ENCODE measurements around the gene SIAH3.
"Not testable (repeated sequence)": the region's sequence is repeated elsewhere in the genome, so short reads cannot be mapped to it uniquely, and the experiment has no call there.

Gene SIAH3, protein sequence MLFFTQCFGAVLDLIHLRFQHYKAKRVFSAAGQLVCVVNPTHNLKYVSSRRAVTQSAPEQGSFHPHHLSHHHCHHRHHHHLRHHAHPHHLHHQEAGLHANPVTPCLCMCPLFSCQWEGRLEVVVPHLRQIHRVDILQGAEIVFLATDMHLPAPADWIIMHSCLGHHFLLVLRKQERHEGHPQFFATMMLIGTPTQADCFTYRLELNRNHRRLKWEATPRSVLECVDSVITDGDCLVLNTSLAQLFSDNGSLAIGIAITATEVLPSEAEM

DNA sequence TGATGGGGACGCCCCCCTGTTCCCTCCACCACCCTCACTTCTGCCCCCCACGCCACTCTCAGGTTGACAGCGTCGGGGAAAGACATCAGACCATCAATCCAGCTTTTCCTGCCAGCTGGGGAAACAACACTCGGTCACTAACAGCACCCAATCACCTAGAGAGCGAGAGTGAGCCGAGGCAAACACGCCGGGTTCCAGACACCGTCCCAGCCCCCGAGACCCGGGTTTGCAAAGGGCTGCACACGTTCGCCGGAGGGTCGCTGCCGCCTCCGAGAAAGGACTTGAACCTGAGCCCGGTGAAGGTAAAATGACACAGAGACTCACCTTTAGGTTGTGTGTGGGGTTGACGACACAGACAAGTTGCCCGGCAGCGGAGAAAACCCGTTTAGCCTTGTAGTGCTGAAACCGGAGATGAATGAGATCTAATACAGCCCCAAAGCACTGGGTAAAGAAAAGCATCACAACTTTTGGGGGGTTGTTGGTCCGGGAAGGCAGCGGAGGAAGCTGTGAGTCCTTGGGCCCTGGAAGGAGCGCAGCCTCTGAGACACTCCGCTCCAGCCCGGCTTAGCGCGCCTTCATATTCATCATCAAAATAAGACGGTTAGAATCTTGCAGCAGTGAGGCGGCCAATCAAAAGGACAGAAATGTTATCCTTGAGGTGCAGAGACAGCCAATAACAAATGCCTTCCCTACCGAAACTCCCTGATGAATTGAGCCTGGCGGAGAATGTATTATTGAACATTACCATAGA, at the start of gene SIAH3:
SIAH3 (minus strand) TSS at position 583 of the 751 bp plus-strand sequence; CDS start at position 459, 124 bp downstream.
- DNase-seq, result no peak

DNA sequence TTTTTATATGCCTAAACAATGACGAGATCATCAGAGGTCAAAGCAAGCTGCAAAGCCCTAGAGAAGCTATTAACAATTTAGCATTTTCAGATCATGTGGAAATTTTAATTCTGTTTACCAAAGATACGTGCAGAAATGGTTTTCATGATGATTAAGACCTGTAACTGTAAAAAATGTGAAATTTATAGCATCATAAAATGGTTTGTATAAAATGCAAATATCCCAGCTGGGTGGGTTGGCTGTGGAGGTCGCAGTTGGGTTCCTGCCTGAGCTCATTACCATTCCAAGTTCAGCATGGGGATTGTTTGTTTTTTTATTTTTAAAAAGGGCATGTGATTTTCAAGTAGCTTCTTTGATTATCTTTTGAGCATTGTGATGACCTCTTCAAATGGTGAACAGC, 47.9 kb upstream of the SIAH3 start:
- no peak for DNase-seq

DNA sequence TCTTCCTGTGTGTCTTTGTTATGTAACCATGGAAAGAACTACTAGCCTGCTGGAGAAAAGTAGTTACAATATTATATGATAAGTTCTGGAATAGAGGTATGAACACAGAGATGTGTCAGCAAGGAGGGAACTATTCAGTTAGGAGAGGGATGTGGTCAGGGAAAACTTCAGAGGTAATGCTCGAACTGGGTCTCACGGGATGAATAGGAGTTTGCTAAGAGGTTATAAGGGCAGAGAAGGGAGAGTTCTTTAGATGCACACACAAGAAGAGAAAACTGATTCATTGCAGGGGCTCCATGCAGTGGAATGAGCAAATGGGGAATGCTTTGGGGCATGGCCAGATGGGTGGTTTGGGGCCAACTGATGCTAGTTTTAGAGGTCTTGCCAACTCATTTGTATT, 46.0 kb upstream of the SIAH3 start:
- DNase-seq, result no peak

DNA sequence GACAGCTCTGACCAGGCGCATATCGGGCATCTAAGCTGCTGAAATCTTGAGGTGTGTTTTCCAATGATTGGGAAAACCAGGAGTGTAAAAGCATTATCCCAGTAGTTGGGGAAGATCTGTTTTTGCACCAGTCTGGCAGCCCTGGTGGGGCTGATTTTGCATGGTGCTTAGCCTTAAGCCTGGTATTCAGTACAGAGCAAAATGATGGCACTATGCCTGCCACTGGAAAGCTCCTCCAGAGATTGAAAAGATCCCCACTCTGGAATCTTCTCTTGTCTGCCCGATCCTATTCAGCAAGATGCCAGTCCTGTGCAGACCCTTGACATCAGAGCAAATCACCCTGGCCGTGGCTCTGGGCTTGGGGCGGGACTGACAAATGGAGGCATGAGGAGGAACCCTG, 44.7 kb upstream of the SIAH3 start:
- no peak for DNase-seq

DNA sequence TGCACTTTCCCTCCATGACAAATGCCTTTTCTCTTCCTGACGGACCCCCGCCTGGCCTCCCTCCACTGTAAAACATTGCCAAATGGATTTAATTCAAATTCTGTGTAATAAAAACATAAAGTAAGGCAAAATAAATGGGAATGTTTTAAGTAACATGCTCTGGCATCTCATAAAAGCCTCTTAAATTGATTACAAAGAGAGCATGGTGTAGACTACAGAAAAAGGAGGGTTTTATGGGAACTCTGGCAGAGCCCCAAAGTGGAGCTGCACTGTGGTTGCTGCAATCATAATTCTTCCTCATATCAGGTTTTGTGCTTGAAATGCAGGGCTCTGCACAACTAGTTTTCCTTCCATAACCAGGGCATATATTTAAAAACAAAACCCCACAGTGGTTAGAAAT, 44.3 kb upstream of the SIAH3 start:
- no peak for DNase-seq

DNA sequence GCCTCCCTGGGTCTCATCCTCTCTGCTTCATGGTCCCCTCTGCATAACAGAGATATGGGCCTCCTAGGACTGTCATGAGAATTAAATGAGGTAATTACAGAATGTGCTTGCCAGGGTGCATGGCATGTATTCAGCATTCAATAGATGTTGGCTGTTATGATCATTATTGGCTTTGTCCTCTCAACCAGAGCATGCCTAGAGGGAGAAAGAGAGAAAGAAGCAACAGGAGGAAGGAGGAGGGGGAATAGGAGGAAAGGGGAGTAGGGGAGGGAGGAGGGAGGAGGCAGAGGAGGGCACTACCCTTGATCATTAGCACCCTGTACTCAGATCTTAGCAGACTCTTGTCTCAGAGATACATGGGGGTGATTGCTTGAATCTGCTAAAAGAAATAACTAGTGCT, 41.0 kb upstream of the SIAH3 start:
- no peak for DNase-seq

DNA sequence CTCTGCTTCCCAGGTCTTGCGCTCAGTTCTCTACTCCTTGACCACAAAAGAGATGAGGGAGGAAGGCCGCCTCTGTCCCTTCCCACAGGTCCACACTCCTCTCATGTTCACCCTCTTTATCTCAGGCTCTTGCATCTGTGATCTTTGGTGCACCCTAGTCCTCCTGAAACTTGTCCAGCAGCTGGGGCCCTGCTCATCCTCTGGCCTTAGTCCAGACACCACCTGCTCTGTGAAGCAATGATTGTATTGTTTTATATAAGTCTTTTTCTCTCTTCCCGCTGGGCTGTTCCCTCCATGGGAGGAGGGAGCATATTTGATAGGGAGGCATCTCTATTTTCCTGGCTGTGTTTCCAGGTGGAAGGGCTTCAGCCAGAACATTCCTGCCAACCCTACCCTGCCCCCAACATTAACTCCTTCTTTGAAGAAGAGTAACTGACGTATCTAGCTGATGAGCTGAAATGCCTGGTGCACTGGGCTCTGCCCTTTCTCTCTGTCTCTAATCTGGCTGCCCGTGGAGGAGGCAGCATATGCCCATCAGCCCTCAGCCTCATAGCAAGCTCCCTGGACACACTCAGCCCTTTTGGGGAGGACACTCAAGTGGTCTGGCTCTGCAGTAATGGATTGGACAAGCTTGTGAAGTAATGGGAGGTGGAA, 38.2 kb upstream of the SIAH3 start:
- no peak for DNase-seq

DNA sequence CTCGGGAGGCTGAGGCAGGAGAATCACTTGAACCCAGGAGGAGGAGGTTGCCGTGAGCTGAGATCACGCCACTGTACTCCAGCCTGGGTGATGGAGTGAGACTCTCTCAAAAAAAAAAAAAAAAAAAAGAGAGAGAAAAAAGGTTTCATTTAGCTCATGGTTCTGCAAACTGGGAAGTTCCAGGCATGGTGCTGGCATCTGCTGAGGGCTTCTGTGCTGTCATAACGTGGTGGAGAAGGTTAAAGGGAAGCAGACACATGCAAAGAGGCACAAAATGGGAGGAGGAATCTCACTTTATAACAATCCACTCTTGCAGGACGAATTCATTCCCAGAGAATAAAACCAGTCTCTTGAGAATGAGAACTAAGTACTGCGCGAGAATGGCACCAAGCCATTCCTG, 34.9 kb upstream of the SIAH3 start:
- no peak for DNase-seq

DNA sequence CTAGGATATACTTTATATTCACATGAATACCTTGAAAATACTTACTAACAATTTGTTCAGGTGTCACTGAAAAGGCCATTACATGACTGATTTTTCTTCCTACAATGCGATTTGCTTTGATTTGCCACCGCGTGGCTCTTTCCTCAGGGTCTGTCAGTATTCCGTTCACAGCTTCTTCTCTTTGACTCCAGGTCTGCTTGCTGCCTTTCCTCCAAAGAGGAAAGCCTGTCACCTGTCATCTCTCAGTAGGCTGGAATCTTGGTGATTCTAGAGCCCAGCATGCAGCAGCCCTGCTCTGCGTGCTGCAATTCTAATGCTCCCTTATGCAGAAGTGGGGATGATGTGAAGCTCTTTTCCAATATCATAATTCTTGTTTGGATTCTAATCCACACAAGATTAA, 33.6 kb upstream of the SIAH3 start:
- DNase-seq, result no peak

DNA sequence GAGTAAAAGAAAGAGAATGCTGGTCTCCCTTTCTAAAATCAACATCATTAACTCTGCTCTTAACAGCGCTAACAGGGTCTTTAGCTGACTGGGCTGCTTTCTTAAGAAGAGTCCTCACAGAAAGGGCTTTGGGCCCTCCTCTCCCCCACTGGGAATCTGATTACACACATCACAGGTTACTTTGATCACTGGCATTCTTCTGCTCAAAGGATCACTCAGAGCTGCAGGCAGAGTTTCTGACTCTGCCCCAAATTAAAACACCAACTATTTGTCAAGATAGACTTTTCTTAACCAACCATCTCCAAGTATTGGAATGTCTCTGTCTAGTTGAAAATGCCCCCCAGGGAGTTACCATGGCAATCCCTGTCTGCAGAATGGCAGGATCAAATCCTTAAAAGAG, 31.1 kb upstream of the SIAH3 start:
- DNase-seq, result no peak

DNA sequence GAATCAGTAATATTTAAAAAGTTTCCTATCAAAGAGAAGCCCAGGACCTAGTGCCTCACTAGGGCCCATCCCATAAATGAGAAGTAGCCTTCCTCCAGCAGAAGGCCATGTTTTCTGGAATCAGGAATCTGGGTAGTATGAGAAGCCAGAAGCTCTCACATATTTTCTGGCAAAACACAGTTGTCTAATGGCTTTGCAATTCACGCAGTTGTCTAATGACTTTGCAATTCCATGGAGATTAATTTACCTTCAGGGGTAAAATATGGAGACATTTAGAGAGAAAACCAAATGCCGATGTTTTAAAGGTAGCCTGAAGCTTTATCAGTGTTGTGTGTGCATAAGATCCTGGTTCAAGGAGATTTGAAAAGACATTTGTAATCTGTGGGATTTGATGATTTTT, 29.8 kb upstream of the SIAH3 start:
- DNase-seq, result no peak

DNA sequence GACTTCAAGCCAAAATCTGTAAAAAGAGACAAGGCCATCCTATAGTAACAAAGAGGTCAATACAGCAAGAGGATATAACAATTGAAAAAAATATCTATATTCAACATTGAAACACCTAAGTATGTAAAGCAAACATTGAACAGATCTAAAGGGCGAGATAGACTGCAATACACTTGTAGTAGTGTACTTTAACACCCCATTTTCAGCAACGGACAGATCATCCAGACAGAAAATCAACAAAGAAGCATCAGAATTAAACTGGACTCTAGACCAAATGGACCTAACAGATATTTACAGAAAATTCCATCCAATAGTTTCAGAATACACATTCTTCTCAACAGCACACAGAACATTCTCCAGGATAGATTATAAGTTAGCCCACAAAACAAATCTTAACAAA, 28.7 kb upstream of the SIAH3 start:
- DNase-seq, result no peak

DNA sequence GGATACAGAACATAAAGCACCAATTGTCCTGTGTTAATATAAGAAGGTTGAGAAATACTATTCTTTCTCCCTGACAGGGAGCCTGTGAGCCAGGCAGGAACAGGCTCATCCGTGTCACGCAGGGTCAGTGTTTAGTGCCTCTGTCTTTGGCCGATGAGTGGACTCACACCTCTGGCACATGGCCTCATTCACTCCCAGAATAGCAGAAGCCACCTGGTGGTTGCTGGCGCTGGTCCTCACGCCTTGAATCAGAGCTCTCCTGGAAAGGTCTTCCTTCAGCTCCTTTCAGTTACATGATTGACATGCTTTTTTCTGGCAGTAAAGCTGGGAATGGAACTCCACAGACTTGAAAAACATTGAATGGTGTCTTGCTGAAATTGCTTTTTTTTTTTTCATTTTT, 28.1 kb upstream of the SIAH3 start:
- no peak for DNase-seq

DNA sequence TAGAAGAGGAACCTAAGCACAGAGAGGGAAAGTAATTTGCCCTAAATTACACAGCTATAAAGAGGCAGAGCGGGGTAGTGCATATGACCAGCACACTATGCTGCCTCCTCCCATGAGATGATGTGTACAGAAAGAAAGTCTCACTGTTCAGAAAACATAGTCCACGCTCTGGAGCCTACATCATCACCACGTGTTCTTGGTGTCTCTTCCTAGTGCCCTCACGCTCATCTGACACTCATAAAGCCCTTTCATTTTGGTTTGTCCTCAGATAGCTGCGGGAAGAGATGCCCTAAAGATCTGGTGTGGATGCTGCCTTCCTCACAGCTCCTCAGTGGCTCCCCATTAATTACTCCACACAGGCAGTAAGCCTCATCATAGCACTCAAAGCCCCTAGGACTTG, 27.4 kb upstream of the SIAH3 start:
- DNase-seq, result no peak

DNA sequence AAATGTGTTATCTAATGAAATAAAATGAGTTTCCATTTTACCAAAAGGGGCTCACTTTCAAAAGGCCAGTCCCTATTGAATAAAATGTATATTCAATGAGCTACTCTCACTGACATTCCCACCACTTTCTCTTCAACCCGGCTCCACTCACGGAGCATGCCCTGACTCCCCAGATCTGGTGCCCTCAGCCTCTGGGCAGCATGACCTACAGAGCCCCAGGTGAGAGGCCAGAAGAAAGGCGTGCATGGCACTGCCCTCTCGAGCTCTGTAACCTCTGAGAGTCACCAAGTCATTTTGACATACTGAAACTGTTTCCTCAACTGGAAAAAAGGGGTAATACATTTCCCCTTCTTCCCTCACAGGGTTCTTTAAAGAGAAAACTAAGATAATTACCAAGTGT, 25.2 kb upstream of the SIAH3 start:
- DNase-seq, result no peak

DNA sequence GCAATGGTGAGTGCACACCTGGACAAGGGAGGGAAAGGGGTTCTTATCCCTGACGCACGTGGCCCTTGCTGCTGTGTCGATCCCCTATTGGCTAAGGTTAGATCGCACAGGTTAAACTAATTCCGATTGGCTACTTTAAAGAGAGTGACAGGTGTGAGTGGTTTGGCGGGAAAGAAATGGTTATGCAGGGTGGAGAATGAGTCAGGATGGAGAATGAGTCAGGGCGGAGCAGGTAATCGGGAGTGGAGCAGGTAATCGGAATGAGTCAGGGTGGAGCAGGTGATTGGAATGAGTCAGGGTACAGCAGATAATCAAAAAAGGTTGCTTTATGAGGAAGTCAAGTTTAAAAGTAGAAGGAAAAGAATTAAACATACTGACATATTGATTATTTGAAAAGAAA, 24.4 kb upstream of the SIAH3 start:
- DNase-seq, result no peak

DNA sequence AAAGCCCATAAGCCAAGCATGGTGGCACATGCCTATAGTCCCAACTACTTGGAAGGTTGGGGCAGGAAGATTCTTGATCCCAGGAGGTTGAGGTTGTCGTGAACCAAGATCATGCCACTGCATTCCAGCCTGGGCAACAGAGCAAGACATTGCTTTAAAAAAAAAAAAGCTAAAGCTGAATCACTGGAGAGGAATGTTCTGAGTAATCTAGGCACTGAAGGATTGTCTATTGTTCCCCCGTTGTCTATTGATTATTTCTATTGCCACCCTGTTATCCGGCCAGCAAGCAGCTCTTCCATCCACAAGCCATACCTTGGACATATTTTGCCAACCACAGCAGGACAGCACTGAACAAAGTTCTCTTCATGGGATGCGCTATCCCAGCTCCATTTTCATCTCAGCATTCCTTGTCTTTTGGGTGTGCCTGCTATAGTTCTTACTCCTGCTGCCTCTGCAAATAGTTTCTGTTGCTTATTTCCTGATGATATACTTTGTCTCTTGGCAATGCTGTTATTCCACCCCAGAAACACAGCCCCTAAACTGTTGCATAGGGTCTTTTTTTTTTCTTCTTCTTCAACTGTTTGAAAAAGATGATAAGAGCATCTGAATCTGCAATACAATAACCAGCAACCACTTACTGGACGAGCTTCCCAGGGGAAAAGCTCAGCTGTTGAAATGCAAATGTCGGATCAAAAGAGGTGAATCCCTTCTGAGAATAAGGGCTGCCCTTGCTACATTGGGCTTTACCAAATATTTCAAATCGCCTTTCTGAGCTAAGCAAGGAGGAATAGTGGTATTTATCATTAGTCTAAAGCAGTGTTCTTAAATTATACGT, 22.2 kb upstream of the SIAH3 start:
- DNase-seq, result no peak

DNA sequence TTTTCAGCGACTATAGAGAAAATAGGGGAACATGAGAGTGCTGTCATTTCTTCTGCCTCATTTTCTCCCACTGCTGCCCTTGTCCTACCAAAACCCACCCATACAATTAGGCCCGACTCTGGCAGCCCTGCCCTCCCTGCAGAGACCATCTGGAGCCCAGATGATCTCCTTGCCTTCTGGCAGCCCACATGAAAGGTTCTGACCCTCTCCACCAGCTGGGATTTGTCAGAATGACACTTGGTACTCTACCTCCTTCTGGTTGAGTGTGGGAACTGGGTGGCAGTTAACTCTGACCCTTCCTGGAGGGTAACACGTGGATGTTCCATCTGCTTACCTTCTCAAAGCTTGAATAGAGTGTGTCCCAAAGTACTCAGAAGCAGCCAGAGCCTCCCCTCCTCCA, 21.0 kb upstream of the SIAH3 start:
- DNase-seq, result no peak

DNA sequence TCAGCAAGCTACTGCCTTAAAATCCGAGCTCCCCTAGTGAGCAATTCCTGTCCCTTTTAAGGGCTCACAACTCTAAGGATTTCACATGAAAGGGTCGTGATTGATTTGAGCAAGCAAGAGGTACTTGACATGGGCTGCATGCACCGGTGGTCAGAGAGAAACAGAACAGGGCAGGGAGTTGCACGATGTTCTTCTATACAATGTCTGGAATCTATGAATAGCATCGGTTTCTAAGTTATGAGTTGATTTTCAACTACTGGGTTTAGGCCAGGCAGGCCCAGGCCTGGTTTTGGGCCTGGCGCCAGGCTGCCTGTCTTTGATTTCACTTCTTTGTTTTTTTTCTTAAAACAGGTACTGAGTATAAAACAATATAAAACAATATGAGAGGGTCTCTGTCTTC, 19.6 kb upstream of the SIAH3 start:
- DNase-seq, result not testable (repeated sequence)

DNA sequence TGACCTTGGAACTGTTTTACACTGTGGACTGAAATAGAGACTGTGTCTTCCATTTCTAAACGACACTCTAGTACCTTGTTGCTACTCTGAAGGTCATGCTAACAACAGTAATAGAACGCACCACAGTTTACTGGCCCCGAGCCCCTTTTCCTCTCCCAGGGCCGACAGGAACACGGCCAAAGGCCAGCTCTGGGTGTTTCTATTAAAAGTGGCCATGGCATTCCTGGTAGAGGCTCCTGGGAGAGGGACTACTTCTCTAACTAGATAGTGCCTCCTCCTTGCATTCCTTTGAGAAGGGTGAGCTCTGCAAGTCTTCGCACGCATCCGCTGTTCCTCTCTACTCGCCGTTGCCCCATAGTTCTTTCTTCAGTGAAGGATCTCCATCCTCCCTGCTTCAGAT, 18.7 kb upstream of the SIAH3 start:
- no peak for DNase-seq

DNA sequence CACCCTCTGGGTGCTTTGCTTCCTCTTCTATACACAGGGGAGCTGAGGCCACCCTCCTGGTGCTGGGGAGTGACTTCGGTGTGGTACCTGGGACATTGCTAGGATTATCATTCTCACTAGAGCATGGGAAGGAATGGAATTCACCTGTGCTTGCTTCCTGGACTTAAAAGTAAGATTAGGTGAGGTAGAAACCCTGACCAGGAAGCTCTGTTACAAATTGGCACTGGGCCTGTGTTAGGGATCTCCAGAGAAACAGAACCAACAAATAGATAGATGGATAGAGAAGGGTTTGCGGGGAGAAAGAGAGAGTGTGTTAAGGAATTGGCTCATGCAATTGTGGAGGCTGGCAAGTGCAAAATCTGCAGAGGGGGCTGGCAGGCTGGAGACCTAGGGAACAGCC, 13.9 kb upstream of the SIAH3 start:
- no peak for DNase-seq

DNA sequence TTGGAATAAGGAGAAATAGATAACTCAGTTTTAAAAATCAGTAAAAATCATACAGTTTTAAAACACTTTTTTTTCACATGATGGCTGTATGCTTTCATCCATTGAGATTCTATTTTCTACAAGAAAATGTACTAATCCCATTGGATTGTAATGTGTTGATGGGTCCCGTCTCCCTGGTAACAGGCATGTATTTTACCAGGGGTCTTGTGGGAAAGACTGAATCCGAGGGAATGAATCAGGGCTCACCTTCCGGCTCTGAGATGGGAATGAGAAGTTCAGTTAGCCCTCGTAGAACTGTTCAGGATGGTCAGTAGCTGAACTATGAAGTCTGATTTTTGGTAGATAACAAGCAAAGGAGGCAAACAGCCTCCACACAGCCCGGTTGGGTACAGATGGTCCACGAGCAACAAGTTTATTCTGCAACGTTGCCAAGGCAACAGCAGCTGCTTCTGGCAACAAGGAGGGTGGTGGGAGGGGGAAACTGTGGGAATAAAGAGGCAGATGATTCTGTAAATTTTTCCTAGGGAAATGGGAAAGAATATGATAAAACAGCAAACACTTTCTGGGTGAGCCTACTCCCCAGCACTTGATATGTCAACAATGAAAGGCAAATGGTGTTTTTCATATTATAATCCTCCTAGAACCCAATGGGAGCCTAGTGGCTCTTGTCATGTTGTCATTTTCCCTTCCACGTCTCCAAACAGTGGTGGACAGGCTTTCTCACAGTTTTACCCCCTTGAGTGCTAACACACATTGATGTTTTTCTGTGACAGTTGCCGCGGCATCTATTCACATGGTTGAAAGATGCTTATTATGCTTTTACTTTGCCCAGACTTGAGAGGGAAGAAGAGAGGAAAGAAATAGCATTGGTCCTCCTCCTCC, 12.4 kb upstream of the SIAH3 start:
- DNase-seq, result no peak

Data from NCI-H1436 treated with DMSO at 0.1 percent for 48 hours (cell line).